GM18526 (cell line): Measurements from ENCODE around the gene CELF5.
A peak's percentile ranks its signal among the peaks of the same experiment; 100 is the strongest.

ENCODE experiments used
- POLR2A ChIP-seq: IDR thresholded peaks from 3 replicates; pipeline ENCODE4 v1.6.1; 2011; ENCODE audit not compliant: insufficient read length; ENCODE audit errors: extremely low read depth

The CELF5 gene

DNA sequence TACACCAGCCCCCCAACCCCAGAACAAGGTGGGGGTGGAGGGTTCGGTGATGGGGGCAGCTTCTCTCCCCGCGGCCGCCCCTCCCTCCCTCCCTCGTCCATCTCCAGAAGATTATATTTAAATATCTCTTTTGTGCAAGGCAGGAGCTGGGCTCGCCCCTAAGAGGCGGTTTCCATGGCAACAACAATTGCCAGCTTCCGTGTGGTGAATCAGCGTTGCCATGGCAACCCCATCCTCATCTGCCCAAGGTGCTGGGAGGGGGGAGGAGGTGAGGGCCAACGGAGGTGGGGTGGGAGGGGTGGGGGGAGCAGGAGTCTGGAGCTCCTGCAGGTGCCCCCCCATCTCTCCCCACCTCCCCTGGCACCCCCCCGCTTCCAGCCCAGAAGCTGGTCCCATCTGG lies 46.4 kb downstream of the CELF5 start:
- no peak for TF ChIP-seq POLR2A

DNA sequence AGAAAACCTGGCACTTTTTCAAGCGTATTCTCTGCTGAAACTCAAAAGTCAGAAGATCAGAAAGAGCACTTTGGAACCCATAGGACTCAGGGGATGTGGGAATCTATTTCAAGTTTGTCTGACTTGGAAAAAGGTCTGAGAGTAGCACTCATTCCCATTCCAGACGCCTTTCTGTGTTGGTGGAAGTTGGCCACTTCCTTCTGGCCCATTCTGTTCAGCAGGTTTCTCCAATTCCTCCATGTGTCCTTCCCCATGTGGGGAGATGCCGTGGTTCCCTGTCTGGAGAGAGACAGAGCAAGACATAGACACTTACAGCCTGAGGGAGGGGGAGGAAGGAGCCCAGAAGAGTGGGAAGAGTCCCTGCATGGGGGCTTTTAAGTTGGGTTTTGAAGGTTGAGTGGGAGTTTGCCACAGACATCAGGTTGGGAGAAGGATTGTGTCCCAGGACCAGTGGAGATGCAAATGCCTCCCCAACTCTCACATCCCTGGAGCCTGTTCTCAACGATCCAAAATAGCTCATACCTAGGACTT lies 48.0 kb downstream of the CELF5 start:
- TF ChIP-seq POLR2A = no peak

DNA sequence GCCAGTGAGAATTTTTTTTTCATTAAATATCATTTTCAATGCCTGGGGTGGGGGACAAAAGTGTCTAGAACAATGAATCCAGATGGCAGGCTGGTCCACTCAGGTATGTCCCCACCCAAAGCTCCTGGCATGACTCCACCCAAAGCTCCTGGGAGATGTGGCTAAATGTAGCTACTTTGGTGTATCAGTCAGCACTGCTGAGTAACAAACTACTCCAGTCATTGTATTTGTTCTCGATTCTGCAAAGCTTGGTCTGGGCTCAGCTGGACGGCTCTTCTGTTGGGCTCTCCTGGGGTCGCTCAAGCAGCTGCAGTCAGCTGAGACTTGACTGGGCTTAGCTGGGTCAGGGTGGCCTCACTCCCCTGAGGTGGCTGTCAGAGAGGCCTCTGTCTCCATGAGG lies 48.5 kb downstream of the CELF5 start:
- TF ChIP-seq POLR2A = no peak

GRCh38 chr19:3274245-3274941 lies 49.9 kb downstream of the CELF5 start:
- no peak for TF ChIP-seq POLR2A

GRCh38 chr19:3274942-3275582 lies 50.6 kb downstream of the CELF5 start:
- TF ChIP-seq POLR2A = no peak

GRCh38 chr19:3275583-3276340 lies 51.3 kb downstream of the CELF5 start:
- TF ChIP-seq POLR2A = peak; percentile 28

- TF ChIP-seq POLR2A = no peak
These were observed 51.9 kb downstream of the CELF5 start for GRCh38 chr19:3276341-3276799.

- no peak for TF ChIP-seq POLR2A
These were observed 53.2 kb downstream of the CELF5 start for GRCh38 chr19:3277649-3278048.

GRCh38 chr19:3278294-3278693 lies 53.8 kb downstream of the CELF5 start:
- TF ChIP-seq POLR2A = no peak

DNA sequence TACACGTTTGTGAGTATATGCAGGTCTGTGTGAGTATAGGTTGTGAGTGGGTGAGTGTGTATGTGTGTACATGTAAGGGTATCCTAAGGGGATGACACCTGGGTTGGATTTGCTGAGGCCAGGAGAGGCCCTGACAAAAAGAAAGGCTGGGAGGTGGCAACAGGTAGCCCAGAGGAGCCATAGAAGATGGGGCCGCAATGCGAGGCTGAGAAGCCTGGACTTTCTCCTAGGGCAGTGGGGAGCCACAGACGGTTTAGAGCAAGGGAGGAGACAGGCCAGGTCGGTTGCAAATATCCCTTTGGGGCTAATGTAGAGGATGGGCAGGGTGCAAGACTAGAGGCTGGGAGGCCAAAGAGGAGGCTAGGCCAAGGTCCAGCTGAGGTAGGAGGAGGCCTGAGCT lies 54.3 kb downstream of the CELF5 start:
- no peak for TF ChIP-seq POLR2A

DNA sequence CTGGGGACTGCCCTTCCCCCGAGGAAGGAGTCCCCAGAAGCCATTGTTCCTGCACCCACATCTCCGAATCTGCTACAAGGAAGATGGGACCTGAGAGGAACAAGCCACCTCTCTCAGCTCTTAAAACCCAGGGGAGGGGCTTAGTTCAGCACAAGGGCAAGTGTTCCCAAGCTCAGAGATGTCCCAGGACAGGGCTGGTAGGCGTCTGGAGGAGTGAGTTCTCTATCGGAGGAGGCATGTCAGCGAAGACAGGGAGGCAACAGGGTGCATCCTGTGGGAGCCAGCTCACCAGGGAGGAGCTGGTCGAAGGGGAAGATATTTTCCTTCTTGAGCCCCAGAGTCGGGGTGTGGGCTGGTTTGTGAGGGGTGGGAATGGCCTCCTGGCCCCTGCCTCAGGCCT lies 54.8 kb downstream of the CELF5 start:
- TF ChIP-seq POLR2A = no peak

DNA sequence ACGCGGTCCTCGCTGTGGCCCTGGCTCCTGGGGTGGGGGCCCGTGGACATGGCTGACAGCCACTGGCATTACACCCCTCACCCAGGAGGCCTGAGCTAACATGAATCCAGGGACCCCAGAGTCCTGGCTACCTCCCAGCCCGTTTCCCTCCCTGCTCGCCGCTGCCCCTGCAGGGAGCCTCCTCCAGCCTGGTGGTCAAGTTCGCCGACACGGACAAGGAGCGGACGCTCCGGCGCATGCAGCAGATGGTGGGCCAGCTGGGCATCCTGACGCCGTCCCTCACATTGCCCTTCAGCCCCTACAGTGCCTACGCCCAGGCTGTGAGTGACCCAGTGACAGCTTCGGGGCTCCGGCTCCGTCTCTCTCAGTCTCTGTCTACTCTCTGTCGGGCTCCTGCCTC lies 56.6 kb downstream of the CELF5 start:
- TF ChIP-seq POLR2A = no peak

DNA sequence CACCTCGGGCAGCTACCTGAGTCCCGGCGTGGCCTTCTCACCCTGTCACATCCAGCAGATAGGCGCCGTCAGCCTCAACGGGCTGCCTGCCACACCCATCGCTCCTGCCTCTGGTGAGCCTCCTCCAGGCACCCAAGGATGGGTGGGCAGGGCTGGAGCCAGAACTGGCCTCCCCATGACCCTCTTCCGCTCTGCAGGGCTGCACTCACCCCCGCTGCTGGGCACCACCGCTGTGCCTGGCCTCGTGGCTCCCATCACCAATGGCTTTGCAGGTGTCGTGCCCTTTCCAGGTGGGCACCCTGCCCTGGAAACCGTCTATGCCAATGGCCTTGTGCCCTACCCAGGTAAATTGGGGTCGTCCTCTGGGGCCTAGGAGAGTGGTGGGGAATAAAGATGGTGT lies 57.7 kb downstream of the CELF5 start:
- no peak for TF ChIP-seq POLR2A

GRCh38 chr19:3282564-3282963 lies 58.1 kb downstream of the CELF5 start:
- TF ChIP-seq POLR2A = no peak

- no peak for TF ChIP-seq POLR2A
These were observed 58.8 kb downstream of the CELF5 start for GRCh38 chr19:3283246-3283751.
